Esophagus muscularis mucosa (tissue), 4 donors: ENCODE data around the gene SH3RF2.

Experiments used
- CTCF ChIP-seq, 3 experiments: fragments of 200-600 bp in 2 of 3; fragments of 450-650 bp in 1 of 3; sonication (generic) in 2 of 3; IDR thresholded peaks; one replicate each; pipeline ENCODE4 v1.5.1; 2017 to 2019; ENCODE audit warnings: antibody characterized with exemption in 3 of 3, mild to moderate bottlenecking in 2 of 3, moderate library complexity in 1 of 3
- EP300 ChIP-seq: sonication (generic); formaldehyde crosslinking; IDR thresholded peaks from one replicate; pipeline ENCODE4 v1.6.1; 2017; ENCODE audit warnings: antibody characterized with exemption
- POLR2A ChIP-seq: fragments of 450-650 bp; IDR thresholded peaks from one replicate; pipeline ENCODE4 v1.6.1; 2017; ENCODE audit warnings: antibody characterized with exemption, moderate library complexity, mild to moderate bottlenecking, low read depth
- POLR2AphosphoS5 ChIP-seq, 2 donors: sonication (generic); formaldehyde crosslinking; IDR thresholded peaks; one replicate each; pipeline ENCODE4 v1.6.1; 2017; ENCODE audit warnings: antibody characterized with exemption in 2 of 2

- TF ChIP-seq POLR2AphosphoS5 (IDR thresholded peaks at IDR 0.05) (no peak), CTCF (IDR thresholded peaks at IDR 0.05) (no peak), POLR2A (no peak), EP300 (no peak)
Measured at GRCh38 chr5:145984072-145984471, 47.7 kb downstream of the SH3RF2 start.
